NB4 (cell line): ENCODE results near the gene BMP8A.

Experiments
- POLR2A ChIP-seq: IDR thresholded peaks from 2 replicates; pipeline ENCODE4 v1.6.1; 2011; ENCODE audit warnings: mild to moderate bottlenecking; ENCODE audit not compliant: insufficient read length; ENCODE audit errors: extremely low read depth
- TF ChIP-seq, protein P1 (sequence below): IDR thresholded peaks from one replicate; pipeline ENCODE4 v1.5.1; 2012; ENCODE audit warnings: low read depth, low read length
- TF ChIP-seq, protein P2 (sequence below): IDR thresholded peaks from 2 replicates; pipeline ENCODE4 v1.6.1; 2011; ENCODE audit warnings: low read depth, low read length

DNA sequence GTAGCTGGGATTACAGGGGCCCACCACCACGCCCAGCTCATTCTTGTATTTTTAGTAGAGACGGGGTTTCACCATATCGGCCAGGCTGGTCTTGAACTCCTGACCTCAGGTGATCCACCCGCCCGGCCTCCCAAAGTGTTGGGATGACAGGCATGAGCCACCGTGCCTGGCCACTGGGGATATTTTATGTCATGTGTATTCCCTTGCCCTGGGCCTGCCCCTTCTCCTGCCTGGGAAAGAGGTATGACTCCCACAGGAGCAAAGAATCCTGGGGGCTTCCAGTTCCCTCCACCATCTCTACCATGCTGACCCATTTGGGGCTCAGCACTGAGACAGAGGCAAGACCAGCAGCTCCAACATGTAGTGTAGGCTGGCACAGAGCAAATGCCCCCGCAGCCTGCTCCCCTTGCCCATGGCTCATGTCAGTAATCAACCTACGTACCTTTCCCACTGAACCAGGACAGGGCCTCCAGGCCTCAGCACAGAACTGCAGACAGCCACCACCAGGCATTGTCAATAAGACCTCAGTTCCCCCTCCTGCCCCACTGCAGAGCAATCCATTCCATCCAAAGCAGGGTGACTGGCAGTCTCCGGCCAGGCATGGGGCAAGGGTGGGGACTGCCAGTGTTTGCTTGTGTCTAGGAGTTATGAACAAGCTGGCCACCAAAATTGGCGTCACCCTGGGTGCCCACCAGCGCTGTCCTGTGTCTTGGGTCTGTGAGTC is 35.2 kb downstream of the BMP8A start:
- TF ChIP-seq, protein P1, sequence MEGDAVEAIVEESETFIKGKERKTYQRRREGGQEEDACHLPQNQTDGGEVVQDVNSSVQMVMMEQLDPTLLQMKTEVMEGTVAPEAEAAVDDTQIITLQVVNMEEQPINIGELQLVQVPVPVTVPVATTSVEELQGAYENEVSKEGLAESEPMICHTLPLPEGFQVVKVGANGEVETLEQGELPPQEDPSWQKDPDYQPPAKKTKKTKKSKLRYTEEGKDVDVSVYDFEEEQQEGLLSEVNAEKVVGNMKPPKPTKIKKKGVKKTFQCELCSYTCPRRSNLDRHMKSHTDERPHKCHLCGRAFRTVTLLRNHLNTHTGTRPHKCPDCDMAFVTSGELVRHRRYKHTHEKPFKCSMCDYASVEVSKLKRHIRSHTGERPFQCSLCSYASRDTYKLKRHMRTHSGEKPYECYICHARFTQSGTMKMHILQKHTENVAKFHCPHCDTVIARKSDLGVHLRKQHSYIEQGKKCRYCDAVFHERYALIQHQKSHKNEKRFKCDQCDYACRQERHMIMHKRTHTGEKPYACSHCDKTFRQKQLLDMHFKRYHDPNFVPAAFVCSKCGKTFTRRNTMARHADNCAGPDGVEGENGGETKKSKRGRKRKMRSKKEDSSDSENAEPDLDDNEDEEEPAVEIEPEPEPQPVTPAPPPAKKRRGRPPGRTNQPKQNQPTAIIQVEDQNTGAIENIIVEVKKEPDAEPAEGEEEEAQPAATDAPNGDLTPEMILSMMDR: no peak
- TF ChIP-seq POLR2A: no peak
- TF ChIP-seq, protein P2, sequence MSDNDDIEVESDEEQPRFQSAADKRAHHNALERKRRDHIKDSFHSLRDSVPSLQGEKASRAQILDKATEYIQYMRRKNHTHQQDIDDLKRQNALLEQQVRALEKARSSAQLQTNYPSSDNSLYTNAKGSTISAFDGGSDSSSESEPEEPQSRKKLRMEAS: no peak
